ENCODE results near the gene ARMH2.

DNA sequence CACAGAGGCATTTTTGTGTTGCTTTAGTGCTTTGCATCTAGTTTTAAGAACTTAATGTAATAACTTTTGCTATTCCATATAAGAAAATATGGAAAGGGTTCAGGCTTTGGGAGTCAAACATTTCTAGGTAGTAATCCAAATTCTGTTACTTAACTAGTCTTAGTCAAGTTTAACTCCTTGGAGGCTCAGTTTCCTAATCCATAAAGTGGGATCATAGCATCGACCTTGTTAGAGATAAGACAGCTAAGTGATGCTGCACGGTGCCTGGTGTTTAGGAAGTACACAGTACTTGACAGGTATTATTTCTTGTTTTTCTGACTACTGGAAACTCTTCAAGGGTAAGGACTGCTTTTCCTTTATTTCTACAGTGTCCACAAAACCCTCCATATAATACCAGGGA is 24.5 kb upstream of the ARMH2 start:
- TF ChIP-seq, protein P1, sequence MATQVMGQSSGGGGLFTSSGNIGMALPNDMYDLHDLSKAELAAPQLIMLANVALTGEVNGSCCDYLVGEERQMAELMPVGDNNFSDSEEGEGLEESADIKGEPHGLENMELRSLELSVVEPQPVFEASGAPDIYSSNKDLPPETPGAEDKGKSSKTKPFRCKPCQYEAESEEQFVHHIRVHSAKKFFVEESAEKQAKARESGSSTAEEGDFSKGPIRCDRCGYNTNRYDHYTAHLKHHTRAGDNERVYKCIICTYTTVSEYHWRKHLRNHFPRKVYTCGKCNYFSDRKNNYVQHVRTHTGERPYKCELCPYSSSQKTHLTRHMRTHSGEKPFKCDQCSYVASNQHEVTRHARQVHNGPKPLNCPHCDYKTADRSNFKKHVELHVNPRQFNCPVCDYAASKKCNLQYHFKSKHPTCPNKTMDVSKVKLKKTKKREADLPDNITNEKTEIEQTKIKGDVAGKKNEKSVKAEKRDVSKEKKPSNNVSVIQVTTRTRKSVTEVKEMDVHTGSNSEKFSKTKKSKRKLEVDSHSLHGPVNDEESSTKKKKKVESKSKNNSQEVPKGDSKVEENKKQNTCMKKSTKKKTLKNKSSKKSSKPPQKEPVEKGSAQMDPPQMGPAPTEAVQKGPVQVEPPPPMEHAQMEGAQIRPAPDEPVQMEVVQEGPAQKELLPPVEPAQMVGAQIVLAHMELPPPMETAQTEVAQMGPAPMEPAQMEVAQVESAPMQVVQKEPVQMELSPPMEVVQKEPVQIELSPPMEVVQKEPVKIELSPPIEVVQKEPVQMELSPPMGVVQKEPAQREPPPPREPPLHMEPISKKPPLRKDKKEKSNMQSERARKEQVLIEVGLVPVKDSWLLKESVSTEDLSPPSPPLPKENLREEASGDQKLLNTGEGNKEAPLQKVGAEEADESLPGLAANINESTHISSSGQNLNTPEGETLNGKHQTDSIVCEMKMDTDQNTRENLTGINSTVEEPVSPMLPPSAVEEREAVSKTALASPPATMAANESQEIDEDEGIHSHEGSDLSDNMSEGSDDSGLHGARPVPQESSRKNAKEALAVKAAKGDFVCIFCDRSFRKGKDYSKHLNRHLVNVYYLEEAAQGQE (IDR thresholded peaks at IDR 0.05; ENCODE audit: insufficient read depth in 1 of 2, low read depth in 2 of 2, low read length in 2 of 2) = no peak
- TF ChIP-seq POLR2AphosphoS5 (IDR thresholded peaks at IDR 0.05; ENCODE audit: low read depth, low read length) = no peak

All from PFSK-1 (cell line).